Cortex of kidney (tissue), 1 donor: ENCODE data around the gene PHPT1.
A peak's percentile ranks its signal among the peaks of the same experiment; 100 is the strongest.

Experiments
- DNase-seq: peaks from one replicate; lab custom pipeline; 2025; lab: John Stamatoyannopoulos, UW

Gene PHPT1

DNA sequence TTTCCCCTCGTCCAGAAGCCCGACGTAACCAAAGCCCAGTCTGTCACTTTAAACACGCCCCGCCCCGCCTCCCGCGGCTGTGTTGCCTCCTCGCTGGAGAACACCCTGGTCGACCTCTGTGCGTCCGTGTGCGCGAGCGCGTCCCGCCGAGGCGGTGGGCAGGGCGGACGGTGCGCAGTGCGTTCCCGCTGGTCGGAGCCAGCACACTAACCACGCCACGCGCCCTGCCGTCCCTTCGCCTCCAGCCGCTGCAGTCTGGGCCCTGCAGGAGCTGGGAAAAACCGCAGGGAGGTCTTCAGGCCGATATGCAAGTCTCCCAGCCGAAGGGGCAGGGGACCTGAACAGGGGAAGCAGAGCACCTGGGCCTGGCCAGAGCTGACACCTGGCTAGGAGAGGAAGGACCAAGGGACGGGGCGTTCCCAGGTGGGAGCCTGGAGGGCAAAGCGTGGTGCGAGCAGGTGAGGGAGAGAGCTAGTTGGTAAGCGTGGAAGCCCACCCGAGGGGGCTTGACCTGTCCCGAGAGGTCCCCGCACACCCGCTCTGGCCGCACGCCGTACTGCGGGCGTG is 1.3 kb upstream of the PHPT1 start:
- DNase-seq: peak; percentile 46

DNA sequence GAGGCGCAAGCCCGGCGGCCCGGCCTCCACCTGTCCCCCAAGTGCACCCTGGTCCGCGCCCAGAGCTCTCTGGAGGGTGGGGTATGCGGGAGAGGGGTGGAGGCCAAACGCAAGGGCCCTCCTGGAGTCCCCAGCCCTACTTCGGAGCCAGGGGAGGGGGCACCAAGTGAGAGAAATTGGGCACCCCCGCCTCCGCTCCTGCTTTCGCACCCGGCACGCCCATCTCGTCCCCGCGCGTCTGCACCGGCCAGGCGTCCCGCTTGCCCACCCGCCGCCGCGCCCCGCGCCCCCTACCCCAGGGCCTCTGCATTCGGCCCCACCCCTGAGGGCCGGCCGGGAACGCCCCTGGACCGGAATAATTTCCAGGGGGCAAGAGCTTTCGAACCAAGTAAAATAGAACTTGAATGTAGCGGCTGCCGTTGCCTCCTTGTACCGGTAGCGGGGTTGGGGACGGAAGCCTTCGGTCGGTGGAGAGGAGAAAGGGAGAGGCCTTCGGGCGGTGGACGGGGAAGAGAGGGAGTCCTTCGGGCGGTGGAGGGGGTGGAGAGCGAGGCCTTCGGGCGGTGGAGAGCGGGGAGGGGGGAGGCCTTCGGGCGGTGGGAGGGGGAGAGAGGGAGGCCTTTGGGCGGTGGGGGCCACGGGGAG is 694 bp upstream of the PHPT1 start:
- no peak for DNase-seq

DNA sequence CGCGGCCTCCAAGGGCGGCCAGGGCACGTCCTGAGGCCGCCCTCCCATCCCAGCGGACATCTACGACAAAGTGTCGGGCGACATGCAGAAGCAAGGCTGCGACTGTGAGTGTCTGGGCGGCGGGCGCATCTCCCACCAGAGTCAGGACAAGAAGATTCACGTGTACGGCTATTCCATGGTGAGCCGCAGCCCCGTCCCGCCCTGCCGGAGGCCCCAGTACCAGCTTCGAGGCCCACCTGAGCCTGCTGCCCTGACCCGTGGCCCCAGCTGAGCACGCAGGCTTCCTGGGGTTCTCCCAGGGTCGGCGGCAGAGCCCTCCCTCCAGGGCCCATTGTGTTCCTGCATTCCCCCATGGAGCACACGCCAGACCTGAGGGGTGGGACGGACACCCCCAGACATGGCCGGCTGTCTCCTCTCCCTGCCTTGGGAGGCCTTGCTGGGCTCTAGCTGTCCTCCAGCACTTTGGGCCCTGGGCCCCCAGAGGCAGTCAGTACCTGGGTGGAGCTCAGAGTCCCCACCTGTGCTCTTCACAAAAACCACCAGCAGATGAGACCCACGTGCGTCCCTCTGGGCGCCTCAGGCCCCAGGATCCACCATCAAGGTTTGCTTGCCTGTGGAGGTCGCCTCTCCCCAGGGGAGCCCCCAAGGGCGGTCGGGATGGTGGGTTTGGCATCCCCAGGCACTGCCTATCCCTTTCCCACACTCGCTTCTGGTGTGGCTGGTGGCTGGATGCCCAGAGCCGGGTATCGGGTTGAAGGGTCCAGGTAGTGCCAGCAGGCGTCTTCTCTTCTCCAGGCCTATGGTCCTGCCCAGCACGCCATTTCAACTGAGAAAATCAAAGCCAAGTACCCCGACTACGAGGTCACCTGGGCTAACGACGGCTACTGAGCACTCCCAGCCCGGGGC is 1.0 kb downstream of the PHPT1 start:
- no peak for DNase-seq

DNA sequence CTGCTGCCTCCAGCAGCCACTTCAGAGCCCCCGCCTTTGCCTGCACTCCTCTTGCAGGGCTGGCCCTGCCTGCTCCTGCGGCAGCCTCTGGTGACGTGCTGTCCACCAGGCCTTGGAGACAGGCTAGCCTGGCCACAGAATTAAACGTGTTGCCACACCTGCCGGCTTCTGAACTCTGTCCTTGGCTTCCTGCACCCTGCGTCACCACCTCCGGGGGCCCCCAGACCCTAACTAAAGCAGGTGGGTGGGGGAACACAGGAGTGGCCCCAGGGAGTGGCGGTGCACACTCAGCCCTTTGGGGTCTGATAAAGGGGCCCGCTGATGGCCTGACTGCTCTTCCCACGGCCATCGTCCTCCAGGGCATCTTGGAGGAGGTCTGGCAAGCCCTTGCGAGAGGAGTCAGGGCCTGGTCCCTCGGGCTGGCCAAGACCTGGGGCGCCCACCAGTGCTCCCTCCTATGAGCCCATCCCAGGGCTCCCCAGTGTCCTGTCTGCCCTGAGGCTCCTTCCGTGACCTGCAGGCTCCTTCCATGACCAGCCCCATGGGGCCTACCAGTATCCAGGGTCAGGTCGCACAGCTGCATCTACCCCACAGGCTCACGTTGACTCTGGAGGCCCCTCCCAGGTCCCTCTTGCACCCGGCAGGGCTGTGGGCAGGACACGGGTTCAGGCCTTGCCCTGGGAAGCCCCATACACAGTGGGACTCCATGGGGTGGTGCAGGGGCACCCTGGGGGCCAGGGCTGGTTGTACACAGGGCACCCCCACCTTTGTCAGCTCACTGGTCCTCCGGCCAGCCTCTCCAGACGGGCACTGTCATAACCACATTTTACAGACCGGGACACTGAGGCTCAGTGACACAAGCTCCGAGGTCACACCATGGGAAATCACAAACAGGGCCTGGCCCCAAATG is 1.9 kb downstream of the PHPT1 start:
- DNase-seq: no peak

DNA sequence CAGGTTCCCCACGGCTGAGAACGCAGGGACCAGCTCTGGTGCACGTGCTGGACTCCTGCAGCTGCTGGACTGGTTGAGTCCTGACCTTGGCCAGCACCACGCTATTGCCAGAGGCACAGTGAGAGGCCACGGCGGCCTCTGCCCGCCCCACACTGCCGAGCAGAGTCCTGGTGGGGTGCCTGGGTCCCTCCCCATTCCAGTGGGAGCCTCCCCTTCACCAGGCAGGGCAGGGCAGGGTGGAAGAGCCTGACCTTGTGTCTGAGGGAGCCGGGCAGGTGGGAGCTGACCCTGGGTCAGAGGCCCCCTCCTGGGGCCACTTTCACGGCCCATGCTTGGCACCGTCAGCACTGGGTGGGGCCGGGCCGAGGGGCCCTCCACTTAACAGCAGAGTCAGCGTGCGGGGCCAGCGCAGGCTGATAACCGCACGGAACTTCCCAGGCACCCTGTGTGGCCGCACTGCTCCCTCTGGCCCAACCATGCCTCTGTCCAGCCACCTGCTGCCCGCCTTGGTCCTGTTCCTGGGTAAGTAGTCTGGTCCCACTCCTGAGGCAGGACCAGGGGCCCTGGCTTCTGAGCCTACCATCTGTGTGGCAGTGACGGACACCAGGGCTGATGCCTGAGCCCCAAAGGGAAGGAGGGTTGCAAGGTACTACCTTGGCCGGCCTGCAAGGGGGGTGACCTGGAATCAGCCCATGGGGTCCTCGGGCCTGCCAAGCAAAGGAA is 2.9 kb downstream of the PHPT1 start, which contains the start of gene MAMDC4:
Gene MAMDC4 (plus strand): TSS at position 406 of the 723 bp plus-strand sequence. CDS start 71 bp downstream, at position 477.
- DNase-seq: no peak

DNA sequence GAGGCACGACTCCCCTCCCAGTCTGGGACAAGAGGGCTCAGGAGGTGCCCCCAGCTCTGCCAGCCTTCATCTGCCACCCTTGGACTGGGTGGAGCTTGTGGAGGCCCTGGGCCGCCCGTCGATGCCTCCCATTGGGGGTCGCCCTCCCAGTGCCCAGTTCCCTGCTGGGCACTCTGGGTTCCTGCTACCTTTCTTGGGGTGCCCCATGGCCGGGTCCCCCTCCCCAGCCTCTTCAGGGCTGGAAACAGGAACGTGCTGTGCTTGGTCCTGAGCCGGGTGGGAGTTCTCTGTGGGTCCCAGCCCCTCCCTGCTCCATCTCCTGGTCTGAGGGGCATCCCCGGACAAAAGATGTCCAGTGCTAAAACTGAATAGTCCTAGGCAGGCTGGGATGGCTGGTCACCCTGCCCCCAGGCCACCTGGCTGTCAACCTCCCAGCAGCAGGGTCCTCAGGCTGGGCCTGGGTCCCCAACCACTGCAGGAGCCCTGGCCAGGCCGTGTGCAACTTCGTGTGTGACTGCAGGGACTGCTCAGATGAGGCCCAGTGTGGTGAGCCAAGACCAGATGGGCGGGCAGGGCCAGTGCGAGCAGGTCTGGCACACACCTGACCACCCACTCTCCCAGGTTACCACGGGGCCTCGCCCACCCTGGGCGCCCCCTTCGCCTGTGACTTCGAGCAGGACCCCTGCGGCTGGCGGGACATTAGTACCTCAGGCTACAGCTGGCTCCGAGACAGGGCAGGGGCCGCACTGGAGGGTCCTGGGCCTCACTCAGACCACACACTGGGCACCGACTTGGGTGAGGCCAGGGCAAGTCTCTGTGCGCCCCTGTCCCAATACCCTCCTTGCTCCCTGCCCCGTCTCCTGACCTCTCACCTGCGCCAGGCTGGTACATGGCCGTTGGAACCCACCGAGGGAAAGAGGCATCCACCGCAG is 3.7 kb downstream of the PHPT1 start:
- no peak for DNase-seq

DNA sequence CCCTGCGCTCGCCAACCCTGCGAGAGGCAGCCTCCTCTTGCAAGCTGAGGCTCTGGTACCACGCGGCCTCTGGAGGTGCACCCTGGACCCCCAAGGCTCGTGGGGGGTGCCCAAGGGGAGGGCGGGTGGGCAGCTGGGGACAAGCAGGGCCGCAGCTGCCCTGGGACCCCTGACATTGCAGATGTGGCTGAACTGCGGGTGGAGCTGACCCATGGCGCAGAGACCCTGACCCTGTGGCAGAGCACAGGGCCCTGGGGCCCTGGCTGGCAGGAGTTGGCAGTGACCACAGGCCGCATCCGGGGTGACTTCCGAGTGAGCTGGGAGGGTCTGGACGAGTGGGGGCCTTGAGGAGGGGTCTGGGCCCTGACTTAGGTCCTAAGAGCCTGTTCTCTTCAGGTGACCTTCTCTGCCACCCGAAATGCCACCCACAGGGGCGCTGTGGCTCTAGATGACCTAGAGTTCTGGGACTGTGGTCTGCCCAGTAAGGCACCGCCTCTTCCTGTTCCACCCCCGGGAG is 4.4 kb downstream of the PHPT1 start:
- DNase-seq: no peak

DNA sequence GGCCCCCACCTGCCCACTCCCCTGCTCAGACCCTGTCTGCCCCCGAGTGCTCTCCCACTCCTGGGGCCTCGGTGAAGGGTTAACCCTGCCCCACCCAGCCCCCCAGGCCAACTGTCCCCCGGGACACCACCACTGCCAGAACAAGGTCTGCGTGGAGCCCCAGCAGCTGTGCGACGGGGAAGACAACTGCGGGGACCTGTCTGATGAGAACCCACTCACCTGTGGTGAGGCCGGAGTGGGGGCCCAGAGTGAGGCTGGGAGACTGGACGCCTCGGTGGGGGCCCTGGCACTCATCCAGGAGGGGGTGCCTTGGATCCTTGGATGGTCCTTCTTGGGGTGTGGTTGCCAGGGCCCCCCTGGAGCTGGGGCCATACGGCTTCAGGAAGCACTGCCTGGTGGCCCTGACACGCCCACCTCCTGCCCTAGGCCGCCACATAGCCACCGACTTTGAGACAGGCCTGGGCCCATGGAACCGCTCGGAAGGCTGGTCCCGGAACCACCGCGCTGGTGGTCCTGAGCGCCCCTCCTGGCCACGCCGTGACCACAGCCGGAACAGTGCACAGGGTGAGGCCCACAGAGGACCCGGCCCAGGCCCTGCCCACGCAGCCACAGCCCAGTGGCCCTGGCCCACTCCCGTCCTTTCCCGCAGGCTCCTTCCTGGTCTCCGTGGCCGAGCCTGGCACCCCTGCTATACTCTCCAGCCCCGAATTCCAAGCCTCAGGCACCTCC is 5.1 kb downstream of the PHPT1 start:
- DNase-seq: no peak

DNA sequence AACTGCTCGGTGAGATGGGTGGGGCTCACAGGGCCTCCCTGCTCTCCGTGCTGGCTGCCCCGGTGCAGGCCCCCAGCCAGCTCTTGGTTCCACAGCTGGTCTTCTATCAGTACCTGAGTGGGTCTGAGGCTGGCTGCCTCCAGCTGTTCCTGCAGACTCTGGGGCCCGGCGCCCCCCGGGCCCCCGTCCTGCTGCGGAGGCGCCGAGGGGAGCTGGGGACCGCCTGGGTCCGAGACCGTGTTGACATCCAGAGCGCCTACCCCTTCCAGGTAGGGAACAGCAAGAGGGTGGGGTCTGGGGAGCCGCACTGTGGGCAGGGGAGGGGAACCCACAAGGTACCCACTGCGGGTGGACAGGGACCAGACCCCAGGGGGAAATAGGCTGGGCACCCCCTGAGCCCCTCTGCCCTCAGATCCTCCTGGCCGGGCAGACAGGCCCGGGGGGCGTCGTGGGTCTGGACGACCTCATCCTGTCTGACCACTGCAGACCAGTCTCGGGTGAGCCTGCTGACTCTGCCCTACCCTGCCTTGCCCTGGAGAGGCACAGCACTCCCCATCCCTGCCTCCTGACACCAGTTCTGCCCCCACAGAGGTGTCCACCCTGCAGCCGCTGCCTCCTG is 5.7 kb downstream of the PHPT1 start:
- no peak for DNase-seq

DNA sequence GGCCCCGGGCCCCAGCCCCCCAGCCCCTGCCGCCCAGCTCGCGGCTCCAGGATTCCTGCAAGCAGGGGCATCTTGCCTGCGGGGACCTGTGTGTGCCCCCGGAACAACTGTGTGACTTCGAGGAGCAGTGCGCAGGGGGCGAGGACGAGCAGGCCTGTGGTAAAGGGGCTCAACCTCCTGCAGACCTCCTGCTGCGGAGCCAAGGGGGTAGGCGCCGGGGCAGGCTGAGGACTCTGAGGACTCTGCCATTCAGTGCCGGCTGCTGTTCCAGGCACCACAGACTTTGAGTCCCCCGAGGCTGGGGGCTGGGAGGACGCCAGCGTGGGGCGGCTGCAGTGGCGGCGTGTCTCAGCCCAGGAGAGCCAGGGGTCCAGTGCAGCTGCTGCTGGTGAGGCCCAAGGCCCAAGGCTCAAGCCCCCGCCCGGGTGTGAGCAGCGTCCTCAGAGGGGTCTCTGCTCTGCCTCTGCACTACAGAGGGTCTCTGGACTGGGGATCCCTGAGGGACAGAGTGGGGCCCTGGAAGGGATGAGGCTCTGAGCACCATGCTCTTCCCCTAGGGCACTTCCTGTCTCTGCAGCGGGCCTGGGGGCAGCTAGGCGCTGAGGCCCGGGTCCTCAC is 6.4 kb downstream of the PHPT1 start:
- DNase-seq: no peak

DNA sequence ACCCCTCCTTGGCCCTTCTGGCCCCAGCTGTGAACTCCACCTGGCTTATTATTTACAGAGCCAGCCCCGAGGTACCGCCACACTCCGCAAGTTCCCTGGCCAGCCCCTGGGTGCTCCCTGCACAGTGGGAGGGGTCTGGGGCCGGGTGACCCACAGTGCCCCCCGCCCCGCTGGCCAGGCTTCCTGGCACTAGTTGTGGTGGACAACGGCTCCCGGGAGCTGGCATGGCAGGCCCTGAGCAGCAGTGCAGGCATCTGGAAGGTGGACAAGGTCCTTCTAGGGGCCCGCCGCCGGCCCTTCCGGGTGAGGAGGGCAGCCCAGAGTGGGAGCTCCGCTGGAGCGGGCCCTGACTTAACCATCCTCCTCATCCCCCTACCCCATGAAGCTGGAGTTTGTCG is 6.9 kb downstream of the PHPT1 start:
- no peak for DNase-seq

DNA sequence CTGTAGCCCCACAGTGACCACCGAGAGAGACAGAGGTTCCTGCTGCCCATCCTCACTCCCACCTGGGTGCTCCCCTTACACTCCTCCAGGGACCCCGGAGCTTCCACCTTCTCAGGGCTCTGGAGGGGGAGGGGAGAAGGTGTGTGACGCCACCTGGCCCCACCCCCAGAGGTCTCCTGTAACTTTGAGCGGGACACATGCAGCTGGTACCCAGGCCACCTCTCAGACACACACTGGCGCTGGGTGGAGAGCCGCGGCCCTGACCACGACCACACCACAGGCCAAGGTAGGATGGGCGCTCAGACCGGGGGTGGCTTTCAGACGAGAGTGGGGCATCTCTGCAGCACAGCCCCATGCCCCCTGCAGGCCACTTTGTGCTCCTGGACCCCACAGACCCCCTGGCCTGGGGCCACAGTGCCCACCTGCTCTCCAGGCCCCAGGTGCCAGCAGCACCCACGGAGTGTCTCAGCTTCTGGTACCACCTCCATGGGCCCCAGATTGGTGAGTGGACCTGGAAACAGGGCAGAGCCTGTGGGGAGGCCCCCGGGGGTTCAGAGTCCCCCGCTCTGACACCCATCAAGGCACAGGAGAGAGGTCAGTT is 7.4 kb downstream of the PHPT1 start:
- no peak for DNase-seq

DNA sequence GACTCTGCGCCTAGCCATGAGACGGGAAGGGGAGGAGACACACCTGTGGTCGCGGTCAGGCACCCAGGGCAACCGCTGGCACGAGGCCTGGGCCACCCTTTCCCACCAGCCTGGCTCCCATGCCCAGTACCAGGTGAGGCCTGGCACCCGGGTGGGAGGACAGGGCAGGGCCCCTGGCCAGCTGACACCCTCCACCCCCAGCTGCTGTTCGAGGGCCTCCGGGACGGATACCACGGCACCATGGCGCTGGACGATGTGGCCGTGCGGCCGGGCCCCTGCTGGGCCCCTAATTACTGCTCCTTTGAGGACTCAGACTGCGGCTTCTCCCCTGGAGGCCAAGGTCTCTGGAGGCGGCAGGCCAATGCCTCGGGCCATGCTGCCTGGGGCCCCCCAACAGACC is 8.0 kb downstream of the PHPT1 start:
- DNase-seq: no peak

DNA sequence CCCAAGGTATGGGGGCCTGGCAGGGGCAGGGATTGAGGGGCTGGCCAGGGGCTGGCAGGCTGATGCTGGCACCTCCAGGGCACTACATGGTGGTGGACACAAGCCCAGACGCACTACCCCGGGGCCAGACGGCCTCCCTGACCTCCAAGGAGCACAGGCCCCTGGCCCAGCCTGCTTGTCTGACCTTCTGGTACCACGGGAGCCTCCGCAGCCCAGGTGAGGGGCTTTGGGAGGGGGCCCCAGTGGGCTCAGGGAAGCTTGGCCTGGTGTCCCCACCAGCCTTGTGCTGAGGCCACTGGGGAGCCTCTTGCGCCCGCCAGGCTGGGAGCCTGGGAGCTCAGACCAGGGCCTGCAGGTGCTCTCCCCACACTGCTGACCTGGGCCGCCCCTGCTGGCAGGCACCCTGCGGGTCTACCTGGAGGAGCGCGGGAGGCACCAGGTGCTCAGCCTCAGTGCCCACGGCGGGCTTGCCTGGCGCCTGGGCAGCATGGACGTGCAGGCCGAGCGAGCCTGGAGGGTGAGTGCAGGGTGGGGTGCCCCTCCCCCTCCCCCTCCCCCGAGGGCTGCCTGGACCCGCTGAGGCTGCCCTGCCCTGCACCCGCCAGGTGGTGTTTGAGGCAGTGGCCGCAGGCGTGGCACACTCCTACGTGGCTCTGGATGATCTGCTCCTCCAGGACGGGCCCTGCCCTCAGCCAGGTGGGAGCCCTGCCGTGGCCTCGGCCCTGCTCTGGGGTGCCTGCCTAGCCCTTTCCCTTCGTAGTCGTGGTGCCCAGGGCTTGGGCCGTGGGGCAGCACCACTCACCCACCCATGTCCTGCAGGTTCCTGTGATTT is 8.6 kb downstream of the PHPT1 start:
- DNase-seq: no peak

DNA sequence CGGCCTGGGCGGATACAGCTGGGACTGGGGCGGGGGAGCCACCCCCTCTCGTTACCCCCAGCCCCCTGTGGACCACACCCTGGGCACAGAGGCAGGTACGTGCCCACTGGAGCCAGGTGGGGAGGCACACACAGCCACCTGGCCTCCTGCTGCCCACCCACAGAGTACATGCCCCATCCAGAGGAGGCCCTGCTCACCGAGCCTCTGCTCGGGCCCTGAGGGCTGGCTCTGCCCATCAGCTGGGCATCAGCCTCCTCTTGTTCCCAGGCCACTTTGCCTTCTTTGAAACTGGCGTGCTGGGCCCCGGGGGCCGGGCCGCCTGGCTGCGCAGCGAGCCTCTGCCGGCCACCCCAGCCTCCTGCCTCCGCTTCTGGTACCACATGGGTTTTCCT is 9.2 kb downstream of the PHPT1 start:
- DNase-seq: no peak

DNA sequence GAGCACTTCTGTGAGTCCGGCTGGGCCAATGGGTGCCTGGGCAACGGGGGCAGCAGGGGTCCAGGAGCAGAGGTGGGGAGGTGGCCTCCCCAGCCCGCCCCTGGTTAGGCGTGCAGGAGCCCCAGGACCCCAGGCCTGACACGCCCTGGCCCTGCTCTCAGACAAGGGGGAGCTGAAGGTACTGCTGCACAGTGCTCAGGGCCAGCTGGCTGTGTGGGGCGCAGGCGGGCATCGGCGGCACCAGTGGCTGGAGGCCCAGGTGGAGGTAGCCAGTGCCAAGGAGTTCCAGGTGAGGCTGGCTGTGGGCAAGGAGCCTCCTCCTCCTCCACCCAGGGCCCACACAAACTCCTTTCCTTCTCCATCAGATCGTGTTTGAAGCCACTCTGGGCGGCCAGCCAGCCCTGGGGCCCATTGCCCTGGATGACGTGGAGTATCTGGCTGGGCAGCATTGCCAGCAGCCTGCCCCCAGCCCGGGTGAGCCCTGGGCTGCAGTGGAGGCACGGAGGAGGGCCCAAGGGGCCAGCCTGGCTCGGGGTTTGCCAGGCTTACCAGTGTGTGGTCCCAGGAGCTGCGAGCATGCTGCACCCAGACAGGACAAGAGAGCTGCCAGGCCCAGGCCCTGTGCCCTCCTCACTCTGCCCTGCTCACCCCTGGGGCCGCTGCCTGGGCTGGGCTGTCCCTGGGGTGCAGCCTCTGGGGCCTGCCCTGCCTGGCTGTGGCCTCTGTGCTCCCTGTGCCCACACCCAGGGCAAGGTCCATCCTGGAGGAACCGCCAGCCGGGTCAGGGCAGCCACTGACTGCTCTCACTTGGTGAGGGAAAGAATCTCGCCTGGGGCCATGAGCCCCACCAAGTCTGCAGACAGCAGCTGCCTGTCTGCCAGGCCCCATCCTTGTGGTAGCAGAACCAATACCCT is 9.9 kb downstream of the PHPT1 start:
- no peak for DNase-seq
